ENCODE measurements around the gene SORBS2.

Gene SORBS2

GRCh38 chr4:185697488-185697887, 114.5 kb downstream of the SORBS2 start:
- no peak overlapping the region for H3K4me3 ChIP-seq (ENCODE audit: low read depth, low read length)
- DNase-seq (ENCODE audit: low read depth): no peak
- TF ChIP-seq CTCF (IDR thresholded peaks at IDR 0.05; ENCODE audit: low read depth, low read length, missing control alignments): no peak

- DNase-seq (ENCODE audit: low read depth): no peak
- no peak overlapping the region for H3K4me3 ChIP-seq (ENCODE audit: low read depth, low read length)
- no peak for TF ChIP-seq CTCF (IDR thresholded peaks at IDR 0.05; ENCODE audit: low read depth, low read length, missing control alignments)
Observed at GRCh38 chr4:185695743-185696142, 116.3 kb downstream of the SORBS2 start.

- no peak for DNase-seq (ENCODE audit: low read depth)
- no peak for TF ChIP-seq CTCF (IDR thresholded peaks at IDR 0.05; ENCODE audit: low read depth, low read length, missing control alignments)
- no peak overlapping the region for H3K4me3 ChIP-seq (ENCODE audit: low read depth, low read length)
Observed at GRCh38 chr4:185693548-185694215, 118.3 kb downstream of the SORBS2 start.

- H3K4me3 ChIP-seq (ENCODE audit: low read depth, low read length): no peak overlapping the region
- DNase-seq (ENCODE audit: low read depth): no peak
- TF ChIP-seq CTCF (IDR thresholded peaks at IDR 0.05; ENCODE audit: low read depth, low read length, missing control alignments): no peak
Observed at GRCh38 chr4:185689407-185689806, 122.6 kb downstream of the SORBS2 start.

GRCh38 chr4:185685804-185686203, 126.2 kb downstream of the SORBS2 start:
- no peak for DNase-seq (ENCODE audit: low read depth)
- TF ChIP-seq CTCF (IDR thresholded peaks at IDR 0.05; ENCODE audit: low read depth, low read length, missing control alignments): no peak
- no peak overlapping the region for H3K4me3 ChIP-seq (ENCODE audit: low read depth, low read length)

- no peak for DNase-seq (ENCODE audit: low read depth)
- no peak for TF ChIP-seq CTCF (IDR thresholded peaks at IDR 0.05; ENCODE audit: low read depth, low read length, missing control alignments)
- H3K4me3 ChIP-seq (ENCODE audit: low read depth, low read length): no peak overlapping the region
Observed at GRCh38 chr4:185683896-185684295, 128.1 kb downstream of the SORBS2 start.

GRCh38 chr4:185683222-185683621, 128.8 kb downstream of the SORBS2 start:
- H3K4me3 ChIP-seq (ENCODE audit: low read depth, low read length): no peak overlapping the region
- no peak for TF ChIP-seq CTCF (IDR thresholded peaks at IDR 0.05; ENCODE audit: low read depth, low read length, missing control alignments)
- DNase-seq (ENCODE audit: low read depth): no peak
